ENCODE measurements around the gene ZNF106.

The ZNF106 gene

DNA sequence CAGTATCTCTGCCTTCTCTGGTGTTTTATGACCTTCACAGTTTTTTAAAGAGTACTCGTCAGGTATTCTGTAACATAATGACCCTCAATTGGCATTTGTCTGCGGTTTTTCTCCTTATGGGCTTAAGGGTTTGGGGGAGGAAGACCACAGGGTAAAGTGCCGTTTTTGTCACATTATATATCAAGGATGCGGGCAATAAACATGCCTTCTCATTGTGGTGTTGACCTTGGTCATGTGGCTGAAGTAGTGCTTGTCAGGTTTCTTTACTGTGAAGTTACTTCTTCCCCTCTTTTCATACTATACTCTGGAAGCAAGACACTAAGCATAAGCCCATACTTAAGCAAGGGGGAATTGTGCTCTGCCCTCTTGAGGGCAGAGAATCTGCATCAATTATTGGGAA is 115.0 kb downstream of the ZNF106 start:
- Histone ChIP-seq H3K4me3 (no peak overlapping the region), H3K27ac (no peak overlapping the region)

DNA sequence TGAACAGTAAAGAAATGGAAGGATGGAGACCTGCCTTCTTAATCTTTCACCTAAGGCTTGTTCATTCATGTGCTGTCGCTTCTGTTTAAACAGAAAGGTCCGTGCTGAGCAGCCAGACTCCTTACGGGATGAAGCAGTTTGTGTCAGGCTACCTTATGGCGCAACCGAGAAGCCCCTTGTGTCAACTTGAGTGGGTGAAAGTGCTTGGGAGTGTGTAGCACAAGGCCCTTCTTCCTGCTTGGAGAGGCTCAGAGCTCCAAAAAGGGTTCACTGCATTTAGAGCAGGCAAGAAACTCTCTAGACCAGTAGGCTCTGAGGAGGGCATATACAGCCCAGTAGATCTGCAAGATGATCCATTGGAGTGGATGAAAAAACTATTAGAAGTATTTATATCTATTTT is 115.7 kb downstream of the ZNF106 start:
- Histone ChIP-seq H3K27ac (no peak overlapping the region), H3K4me3 (no peak overlapping the region)

DNA sequence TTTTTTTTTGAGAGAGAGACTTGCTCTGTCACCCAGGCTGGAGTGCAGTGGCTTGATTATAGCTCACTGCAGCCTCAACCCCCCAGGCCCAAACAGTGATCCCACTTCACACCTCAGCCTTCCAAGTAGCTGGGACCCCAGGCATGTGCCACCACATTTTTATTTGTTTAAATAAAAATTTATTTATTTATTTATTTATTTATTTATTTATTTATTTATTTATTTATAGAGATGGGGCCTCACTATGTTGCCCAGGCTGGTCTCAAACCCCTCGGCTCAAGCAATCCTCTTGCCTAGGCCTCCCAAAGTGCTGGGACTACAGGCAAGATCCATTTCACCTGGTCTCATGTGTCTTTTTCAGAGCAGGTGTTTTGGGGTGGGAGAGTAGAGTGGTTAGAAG is 116.1 kb downstream of the ZNF106 start:
- Histone ChIP-seq H3K27ac (no peak overlapping the region), H3K4me3 (no peak overlapping the region)

DNA sequence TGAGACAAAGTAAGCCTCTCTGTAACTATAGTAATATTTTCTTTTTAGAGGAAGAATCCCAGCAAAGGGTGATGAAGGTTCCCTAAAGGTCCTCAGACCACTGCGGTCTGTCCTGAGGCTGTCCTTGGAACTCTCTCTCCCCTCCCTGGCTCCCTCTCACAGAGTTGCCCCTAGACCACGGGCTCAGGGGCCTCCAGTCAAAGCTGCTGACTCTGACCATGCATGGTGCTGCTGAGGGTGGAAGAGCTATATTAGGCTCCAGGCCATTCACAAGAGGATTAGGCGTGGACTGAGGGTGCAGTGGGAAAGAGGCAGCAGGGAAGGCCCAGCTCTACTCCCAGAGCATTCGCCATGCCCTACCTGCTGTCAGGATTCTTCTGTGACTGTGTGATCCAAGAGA is 117.0 kb downstream of the ZNF106 start:
- Histone ChIP-seq H3K4me3 (no peak overlapping the region), H3K27ac (no peak overlapping the region)

DNA sequence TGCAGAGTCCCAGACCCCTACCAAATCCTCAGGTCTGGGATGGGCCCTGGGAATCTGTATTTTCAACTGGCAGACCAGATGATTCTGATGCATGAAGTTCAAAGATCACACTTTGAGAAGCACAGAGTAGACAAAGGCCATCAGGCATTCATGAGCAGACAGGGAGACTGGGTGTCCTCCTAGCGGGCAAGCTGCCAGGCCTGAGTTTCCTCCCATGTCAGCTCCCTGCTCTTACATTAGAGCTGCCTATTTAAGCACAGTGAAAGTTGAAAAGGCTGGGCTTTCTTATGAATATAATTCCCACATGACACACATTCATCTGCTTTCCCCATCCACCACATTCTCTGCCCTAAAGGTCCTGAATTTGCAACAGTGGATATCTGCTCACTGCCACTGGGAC is 117.7 kb downstream of the ZNF106 start:
- Histone ChIP-seq H3K27ac (no peak overlapping the region), H3K4me3 (no peak overlapping the region)

- H3K4me3 ChIP-seq: no peak overlapping the region
- H3K27ac ChIP-seq: no peak overlapping the region
Measured at GRCh38 chr15:42371096-42371495, 119.8 kb downstream of the ZNF106 start.

- H3K27ac ChIP-seq: no peak overlapping the region
- no peak overlapping the region for H3K4me3 ChIP-seq
Measured at GRCh38 chr15:42368096-42368495, 122.8 kb downstream of the ZNF106 start.

- Histone ChIP-seq H3K4me3 (no peak overlapping the region), H3K27ac (no peak overlapping the region)
Measured at GRCh38 chr15:42367041-42367440, 123.9 kb downstream of the ZNF106 start.

DNA sequence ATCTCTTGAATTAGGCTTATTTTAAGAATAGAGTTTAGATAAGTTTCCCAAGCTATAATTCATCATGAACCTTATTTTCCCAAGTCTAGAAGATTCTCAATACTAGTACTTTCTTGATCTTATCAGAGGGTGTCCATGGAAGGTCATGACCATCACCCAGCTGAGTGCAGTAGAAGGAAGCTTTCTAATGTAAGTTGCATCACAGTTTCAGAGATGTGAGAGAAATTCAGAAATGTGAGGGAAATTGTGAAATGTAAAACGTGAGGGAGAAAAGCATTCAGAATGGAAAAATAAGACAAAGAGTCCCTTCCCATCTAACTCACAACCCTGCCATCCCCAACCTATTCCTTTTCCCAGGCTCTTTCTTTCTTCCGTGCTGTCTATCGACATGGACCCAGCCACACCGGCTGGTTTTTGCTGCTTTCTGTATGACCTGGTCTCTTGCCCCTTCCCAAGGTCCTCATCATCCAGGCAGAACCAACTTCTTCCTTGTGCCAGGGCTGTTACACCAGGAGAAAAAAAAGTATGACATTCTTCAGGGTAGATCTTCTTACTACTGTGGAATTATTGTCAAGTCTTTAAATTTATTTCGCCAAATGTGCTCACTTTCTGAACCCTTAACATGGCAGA is 124.9 kb downstream of the ZNF106 start:
- H3K27ac ChIP-seq: no peak overlapping the region
- no peak overlapping the region for H3K4me3 ChIP-seq

- H3K27ac ChIP-seq: no peak overlapping the region
Measured at GRCh38 chr15:42364529-42364928, 126.4 kb downstream of the ZNF106 start.

DNA sequence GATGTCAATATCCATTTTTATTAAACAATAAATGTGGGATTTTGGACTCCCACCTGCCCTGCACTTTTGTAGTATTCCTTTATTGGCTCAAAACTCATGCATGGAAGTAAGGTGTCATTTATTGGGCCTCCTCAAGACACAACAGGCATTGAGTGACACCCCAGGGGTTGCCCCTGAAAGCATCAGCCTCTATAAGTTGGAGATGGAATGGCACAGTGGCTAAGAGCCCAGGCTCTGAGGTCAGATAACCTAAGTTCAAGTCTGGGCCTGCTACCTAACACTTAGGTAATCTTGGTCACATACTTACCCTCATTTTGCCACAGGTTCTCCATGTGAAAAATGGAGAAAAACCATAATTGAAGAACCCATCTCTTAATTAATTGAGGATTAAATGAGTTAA is 127.0 kb downstream of the ZNF106 start:
- Histone ChIP-seq H3K27ac (no peak overlapping the region), H3K4me3 (no peak overlapping the region)

More at GRCh38 chr15:42364529-42364928, 126.4 kb downstream of the ZNF106 start:
- no peak overlapping the region for H3K4me3 ChIP-seq

GRCh38 chr15:42363487-42363886 is 127.5 kb downstream of the ZNF106 start:
- Histone ChIP-seq H3K4me3 (no peak overlapping the region), H3K27ac (no peak overlapping the region)

Measured in skin epidermis (tissue), 12 donors.